SW 1271 (cell line): ENCODE results near the gene CIDEA.

ENCODE experiments used
- DNase-seq, 2 experiments: peaks; one replicate each; lab custom pipeline; 2025; lab: John Stamatoyannopoulos, UW

CIDEA gene

GRCh38 chr18:12301263-12302005, 47.3 kb downstream of the CIDEA start:
- DNase-seq, result no peak

DNA sequence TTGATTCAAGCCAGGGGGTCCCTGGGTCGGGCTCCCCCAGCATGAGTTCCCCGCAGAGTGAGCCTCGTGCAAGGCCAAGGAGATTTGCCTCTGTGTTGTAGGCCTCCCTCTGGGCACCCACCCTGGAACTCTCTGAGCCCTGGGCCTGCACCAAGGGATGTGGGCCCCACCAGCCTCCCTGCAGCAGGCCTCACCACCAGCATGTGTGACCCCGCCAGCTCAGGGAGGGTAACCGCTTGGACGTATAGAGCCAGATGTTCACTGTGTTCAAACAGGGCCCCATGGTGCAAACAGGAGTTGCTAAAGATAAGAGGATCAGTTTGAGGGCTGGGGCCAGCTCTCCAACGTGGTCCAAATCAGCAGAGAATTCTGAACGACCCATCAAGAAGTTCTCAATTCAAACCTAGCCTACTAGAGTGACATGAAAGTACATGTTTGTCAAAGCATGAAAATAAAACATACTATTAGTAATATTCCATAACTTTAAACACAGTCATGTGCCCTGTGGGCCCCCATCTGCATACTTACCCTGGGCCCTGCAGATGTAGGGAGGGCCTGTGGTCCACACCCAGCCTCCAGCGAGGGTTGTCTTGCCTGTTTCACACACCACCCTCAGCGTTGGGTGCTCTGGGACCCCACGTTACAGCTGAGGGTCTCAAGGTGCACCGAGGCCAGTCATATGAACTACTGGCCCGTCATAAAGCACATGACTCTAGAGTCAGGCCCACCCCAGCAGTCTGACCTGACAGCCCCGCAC, 48.4 kb downstream of the CIDEA start:
- no peak for DNase-seq

DNA sequence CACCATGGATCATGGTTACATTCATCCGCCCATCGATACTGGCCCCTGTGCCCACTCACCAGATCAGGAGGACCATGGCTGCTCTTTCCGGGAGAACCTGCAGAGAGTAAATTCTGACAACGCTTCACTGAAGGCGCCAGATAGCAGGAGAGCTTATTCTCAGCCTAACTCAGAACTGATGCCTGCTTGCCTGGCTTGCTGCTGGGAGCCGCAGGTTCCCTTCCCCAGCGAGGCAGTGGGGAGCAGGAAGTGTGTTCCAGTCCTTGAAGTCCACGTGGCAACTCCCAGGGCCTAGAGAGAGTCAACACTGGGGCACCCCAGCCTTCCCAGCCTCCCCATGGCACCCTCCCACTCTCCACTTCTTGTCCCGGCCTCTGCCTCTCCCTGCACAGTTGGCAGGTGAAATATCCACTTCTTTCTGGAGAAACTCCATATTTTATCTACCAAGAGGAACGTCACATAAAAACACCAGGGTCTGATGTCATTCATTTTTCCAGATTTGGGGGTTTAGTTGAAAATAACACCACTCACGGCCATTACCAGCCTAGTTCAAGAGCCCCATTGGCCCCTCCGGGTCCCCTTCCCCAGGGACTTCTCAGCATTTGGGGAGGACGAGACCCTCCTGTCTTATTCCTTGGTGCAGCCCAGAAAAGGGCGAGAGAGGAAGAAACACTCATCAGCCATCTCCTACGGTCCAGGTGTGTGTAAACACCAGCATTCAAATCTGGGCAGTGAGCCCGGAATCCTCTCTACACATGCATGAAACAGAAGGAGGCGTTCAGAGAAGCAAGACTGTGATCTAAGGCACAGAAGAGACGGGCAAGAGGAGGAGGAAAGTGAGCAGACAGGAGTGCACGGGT, 50.4 kb downstream of the CIDEA start:
- no peak for DNase-seq

DNA sequence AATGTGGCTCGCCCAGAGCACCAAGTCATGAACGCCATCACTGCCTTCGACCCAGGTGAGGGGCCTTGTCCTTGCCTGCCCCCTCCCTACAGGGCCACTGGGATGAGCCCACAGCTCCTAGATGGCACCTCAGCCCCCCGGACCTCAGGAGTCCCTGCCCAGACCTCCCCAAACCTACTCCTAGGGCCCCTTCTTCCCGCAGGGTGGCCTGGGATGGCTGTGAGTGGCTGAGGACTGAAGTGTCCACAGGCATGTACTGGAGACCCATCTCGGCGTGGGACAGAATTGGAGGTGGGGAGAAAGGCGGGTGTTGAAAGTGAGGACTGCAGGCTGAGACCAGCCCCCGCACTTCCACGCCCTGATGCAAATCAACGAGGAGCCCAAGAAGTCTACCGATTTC, 51.0 kb downstream of the CIDEA start:
- DNase-seq, result no peak

DNA sequence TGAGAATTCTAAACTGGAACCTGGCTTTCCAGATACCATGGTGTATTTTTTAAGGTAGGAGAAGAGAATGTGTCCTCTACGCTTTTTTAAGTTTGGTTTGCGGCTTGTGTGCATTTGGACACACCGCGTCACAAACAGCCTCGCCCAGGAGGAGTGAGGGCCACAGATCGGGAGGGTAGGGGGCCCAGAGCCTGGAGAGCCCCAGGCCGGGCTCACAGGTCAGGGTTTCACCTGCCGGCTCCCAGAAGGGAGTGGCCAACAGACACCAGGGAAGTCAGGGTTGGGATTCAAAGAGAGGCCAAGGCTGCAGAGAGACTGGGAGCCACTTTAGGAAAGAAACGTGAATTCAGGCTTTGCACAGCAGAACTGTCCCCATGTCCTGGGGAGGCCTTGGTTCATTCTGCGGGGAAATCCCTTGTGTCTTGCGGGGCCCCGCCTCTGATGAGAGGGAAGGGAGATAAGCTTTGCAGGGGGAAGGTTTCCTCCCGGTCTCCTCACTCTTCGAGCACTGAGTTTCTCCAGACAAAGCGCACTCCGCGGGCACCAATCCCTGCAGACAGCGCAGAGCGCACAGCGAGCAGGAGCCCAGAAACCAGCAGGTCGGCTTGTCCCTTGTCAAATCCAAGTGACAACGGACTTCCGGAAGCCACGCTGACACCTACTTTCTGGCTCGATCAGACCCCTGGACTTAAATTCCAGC, 51.9 kb downstream of the CIDEA start:
- DNase-seq, result no peak

DNA sequence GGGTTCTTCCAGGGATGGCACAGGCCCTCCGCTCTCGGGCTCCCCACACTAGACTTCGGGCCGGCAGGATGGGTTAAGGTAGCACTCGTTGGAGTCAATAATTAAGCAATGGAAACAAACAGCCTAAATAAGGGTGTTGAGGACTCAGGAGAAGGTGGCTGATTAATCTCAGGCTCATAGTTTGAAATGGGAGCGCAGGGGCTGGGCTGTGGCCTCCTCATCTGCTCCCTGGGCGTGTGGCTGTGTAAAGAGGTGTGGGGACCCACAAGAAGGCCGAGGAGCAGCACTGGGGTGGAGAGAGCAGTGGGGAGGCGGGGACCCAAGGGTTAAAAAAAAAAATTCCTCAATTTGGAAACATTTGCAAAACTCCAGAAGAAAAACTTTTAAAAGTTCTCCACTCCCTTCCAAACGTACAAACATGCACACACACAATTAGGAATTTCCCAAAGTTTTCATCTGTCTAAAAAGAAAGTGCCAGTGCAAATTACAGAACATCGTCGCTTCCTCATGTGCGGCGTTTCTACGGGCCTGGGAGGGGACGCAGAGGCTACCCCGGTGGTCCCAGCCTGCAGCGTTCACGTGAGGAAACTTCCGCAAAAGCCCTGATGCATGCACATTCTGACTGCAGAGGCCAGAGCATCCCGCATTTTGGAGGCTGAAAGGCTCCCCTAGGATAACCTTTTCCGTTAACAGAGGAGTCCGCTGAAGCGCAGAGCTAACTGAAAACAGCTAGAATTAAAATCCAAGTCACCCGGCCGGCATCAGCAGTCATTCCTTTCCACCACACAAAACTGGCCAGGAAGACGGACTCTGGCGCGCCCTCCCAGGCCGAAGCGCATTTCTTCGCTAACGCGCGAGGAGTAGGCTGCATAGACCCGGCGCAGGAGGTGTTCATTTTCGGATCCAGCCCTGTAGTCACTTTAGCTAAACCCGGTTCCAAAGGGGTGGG, 52.9 kb downstream of the CIDEA start:
- no peak for DNase-seq

- peak in 1 of 2 experiments; percentile 43 for DNase-seq
Measured at GRCh38 chr18:12307701-12308385, 53.7 kb downstream of the CIDEA start, which contains the start of gene TUBB6. Gene TUBB6, plus strand, starts transcription at chr18:12308241. Its CDS starts 52 bp downstream, at chr18:12308293.

DNA sequence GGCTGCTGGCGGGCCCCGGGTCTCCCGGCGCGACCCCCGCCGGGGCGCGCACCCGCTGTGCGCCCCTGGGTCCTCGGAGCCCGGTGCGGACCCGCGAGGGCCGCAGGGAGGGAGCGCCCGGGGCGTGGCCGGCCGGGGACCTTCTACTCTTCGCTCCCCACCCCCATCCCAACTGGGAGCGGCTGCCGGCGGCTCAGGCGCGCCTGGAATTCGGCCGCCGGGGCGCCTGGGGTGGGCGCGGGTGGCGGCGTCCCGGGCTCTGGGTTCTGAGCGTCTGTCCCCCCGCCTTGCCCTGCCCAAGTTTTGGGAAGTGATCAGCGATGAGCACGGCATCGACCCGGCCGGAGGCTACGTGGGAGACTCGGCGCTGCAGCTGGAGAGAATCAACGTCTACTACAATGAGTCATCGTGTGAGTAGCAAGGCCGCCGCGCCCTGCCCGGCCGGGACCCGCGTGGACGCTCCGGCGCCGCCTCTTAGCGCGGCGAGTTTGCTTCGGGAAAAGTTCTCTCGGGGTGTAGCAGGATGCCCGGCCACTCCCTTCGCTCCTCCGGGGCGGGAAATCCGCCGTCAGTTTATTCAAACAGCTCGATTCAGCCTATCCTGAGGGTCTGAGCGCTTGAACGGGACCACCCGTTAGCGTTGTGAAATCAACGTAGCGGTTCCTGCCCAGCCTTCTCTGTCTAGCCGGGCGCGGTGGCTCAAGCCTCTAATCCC, 54.4 kb downstream of the CIDEA start:
- DNase-seq, result peak; percentile 22 to 66

DNA sequence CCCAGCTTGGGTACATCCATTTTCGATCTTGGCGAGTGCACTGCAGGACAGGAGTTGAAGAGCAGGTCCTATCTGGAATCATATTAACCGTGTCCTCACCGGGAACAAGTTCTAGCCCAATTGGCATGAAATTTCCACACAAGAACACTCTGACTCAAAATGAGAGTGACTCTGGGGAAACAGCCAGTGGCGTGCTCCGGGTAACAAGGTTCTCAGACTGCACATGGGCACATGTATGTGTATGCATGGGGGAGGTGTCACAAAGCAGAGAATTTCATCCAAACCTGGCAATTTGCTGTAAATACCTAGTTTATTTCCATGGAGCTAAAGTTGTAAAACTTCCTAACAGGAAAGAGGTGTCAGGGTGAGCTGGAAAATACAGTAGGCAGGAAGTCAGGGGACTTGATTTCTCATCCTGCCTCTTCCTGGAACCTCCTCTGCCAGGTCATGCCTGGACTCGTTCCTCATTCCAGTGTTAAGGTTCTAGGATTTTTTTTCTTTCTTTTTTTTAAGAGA, 55.6 kb downstream of the CIDEA start:
- no peak for DNase-seq

DNA sequence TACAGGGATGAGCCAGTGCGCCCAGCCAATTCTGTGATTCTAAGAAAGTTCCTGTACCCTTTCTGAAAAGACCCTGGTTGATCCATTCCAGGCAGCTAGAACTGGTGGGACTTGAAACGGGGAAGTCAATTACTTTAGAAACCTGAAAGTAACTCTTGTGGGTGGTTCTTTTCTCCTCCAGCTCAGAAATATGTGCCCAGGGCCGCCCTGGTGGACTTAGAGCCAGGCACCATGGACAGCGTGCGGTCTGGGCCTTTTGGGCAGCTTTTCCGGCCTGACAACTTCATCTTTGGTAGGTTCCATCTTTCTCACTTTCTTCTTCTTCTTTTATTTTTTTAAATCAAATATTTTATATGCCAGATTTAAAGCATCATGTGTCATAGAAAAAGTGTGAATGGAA, 56.6 kb downstream of the CIDEA start:
- no peak for DNase-seq

DNA sequence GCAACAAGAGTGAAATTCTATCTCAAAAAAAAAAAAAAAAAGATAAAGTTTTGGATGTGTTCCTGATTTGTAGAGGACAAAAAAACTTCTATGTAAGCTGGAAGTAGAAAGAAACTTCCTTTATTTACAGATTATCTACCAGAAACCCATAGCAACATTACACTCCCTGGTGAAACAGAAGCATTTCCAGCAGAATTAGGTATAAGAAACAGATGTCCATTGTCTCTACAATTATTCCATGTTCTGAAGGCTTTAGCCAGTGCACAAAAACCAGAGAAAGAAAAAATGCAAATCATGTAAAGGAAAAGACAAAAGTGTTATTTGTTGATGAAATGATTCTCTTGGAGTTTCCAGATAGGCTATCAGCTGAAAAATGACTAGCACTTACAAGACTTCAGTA, 58.8 kb downstream of the CIDEA start:
- no peak for DNase-seq

- DNase-seq, result no peak
Measured at GRCh38 chr18:12313530-12314245, 59.5 kb downstream of the CIDEA start.

- DNase-seq, result no peak
Measured at GRCh38 chr18:12314591-12315305, 60.6 kb downstream of the CIDEA start.

GRCh38 chr18:12315490-12315889, 61.3 kb downstream of the CIDEA start:
- DNase-seq, result no peak

- no peak for DNase-seq
Measured at GRCh38 chr18:12315911-12316310, 61.8 kb downstream of the CIDEA start.

DNA sequence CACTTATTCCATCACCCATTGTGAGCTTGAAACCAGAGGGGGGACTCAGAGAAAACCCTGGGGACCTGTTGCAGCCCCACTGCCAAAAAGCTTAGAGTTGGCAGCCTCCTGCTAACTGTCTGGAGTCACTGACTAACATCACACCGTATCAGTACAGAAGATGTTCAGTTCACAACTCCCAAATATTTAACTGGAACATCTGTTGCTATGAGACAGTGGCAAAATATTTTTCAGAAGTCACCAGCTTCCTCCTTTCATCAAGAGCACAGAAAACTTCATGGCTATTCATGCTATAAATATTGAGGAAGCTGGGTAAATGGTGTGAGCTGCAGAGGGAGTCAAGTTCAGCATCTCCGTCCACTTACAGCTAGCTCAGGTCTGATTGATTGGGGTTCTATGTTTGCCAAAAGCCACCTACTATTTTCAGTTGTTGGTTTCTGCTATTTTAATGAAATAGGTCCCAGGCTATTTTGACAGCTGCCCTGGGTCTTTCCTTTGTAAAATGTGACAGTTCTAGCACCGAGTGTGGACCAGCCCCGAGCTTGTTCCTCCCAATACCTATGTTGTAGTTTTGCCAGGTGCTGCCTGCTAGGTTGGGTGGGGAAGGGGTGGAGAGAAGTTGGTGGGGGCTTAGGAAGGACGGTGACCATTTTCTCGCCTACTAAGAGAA, 63.6 kb downstream of the CIDEA start:
- DNase-seq, result peak in 1 of 2 experiments; percentile 17

DNA sequence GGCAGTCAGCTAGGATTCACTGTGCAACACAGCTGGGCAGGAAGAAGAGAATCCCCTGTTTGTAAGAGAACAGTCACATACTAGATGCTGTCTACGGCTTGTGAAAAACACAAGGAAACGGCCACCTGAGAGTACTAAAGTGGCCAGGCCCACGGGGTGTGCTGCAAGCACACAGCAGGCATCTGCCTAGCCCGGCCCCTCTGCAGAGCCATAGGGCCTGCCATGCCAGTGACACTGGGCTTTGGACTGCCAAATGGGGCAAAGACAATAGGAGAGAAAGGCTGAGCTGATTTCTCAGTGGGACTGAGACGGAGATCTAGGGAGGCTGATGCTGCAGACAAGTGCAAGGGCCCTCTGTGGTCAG, 64.2 kb downstream of the CIDEA start:
- no peak for DNase-seq
